ENCODE results near the gene HNRNPD. TPM values are rescaled to one million over a fixed set of nuclear protein-coding genes. Genes with fewer than 3 reads are reported as not detected.
"Not testable (repeated sequence)": the region's sequence is repeated elsewhere in the genome, so short reads cannot be mapped to it uniquely, and the experiment has no call there.

The HNRNPD gene
- total RNA-seq, 1 donor from 2014 or later = 353 TPM

DNA sequence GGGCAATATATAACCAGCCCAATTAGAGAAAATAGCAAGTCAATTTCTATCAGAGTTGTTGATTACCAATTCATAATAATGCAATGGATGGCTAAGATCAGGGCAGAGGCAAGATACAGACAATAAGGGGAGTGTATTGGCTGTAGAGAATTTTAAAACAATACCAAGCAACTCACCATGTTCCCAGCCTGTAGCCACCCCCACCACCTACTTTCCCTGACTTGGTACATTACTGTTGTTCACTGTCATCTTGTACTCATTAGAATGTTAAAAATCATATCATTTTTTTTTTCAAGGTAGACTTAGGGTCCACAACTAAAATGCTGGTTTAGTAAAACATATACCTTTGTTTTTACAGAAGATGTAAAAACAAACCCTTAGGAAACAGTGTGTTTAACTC is 27.7 kb downstream of the HNRNPD start:
- DNase-seq (ENCODE audit: low spot score) = no peak
- no peak overlapping the region for H3K4me3 Mint-ChIP-seq (ENCODE audit: unreplicated experiment)
- no peak for TF ChIP-seq CTCF (IDR thresholded peaks at IDR 0.05; ENCODE audit: unreplicated experiment)
- peaks cover 5% of the 10 kb centered on the region for H3K4me1 Mint-ChIP-seq (ENCODE audit: unreplicated experiment)
- no peaks in the 10 kb centered on the region for H3K27me3 Mint-ChIP-seq (ENCODE audit: unreplicated experiment)
- no peak overlapping the region for H3K27ac Mint-ChIP-seq (ENCODE audit: unreplicated experiment)
- H3K9me3 Mint-ChIP-seq (ENCODE audit: unreplicated experiment) = no peaks in the 10 kb centered on the region
- H3K36me3 Mint-ChIP-seq (ENCODE audit: low read depth, unreplicated experiment) = peaks cover 15% of the 10 kb centered on the region

- no peaks in the 10 kb centered on the region for H3K4me1 Mint-ChIP-seq (ENCODE audit: unreplicated experiment)
- no peak for TF ChIP-seq CTCF (IDR thresholded peaks at IDR 0.05; ENCODE audit: unreplicated experiment)
- no peaks in the 10 kb centered on the region for H3K9me3 Mint-ChIP-seq (ENCODE audit: unreplicated experiment)
- DNase-seq (ENCODE audit: low spot score) = no peak
- no peak overlapping the region for H3K4me3 Mint-ChIP-seq (ENCODE audit: unreplicated experiment)
- peaks cover 18% of the 10 kb centered on the region for H3K36me3 Mint-ChIP-seq (ENCODE audit: low read depth, unreplicated experiment)
- H3K27me3 Mint-ChIP-seq (ENCODE audit: unreplicated experiment) = no peaks in the 10 kb centered on the region
- no peak overlapping the region for H3K27ac Mint-ChIP-seq (ENCODE audit: unreplicated experiment)
These were observed 38.7 kb downstream of the HNRNPD start for GRCh38 chr4:82335043-82335442.

DNA sequence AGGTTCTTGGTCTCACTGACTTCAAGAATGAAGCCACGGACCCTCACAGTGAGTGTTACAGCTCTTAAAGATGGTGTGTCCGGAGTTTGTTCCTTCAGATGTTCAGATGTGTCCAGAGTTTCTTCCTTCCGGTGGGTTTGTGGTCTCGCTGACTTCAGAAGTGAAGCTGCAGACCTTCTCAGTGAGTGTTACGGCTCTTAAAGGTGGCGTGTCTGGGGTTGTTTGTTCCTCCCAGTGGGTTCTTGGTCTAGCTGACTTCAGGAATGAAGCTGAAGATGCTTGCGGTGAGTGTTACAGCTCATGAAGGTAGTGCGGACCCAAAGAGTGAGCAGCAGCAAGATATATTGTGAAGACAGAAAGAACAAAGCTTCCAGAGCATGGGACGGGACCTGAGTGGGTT is 40.1 kb downstream of the HNRNPD start:
- not testable (repeated sequence) for H3K27me3 Mint-ChIP-seq (ENCODE audit: unreplicated experiment); H3K27ac Mint-ChIP-seq (ENCODE audit: unreplicated experiment); H3K9me3 Mint-ChIP-seq (ENCODE audit: unreplicated experiment); H3K4me3 Mint-ChIP-seq (ENCODE audit: unreplicated experiment); DNase-seq (ENCODE audit: low spot score); H3K4me1 Mint-ChIP-seq (ENCODE audit: unreplicated experiment)
- H3K36me3 Mint-ChIP-seq (ENCODE audit: low read depth, unreplicated experiment) = peaks cover 18% of the 10 kb centered on the region

- no peaks in the 10 kb centered on the region for H3K4me1 Mint-ChIP-seq (ENCODE audit: unreplicated experiment)
- no peak overlapping the region for H3K27ac Mint-ChIP-seq (ENCODE audit: unreplicated experiment)
- no peak for DNase-seq (ENCODE audit: low spot score)
- TF ChIP-seq CTCF (IDR thresholded peaks at IDR 0.05; ENCODE audit: unreplicated experiment) = no peak
- H3K4me3 Mint-ChIP-seq (ENCODE audit: unreplicated experiment) = no peak overlapping the region
- no peaks in the 10 kb centered on the region for H3K27me3 Mint-ChIP-seq (ENCODE audit: unreplicated experiment)
- H3K36me3 Mint-ChIP-seq (ENCODE audit: low read depth, unreplicated experiment) = peaks cover 13% of the 10 kb centered on the region
- H3K9me3 Mint-ChIP-seq (ENCODE audit: unreplicated experiment) = no peaks in the 10 kb centered on the region
These were observed 42.0 kb downstream of the HNRNPD start for GRCh38 chr4:82331814-82332213.

DNA sequence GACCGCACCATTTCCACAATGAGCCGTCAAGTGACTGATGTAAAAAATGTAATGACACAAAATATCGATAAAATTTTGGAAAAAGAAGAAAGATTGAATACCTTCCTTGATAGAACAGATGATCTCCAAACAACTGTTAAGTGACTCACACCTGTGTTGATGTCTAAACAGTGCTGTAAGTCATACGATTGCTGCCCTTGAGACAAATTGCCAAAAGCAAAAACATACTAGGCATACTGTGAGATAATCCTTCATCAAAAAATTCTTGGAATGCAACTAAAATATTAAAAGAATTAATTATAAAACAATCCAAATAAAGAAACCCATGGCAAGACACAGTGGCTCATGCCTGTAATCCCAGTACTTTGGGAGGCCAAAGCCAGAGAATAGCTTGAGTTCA is 53.4 kb downstream of the HNRNPD start:
- Mint-ChIP-seq H3K9me3 (ENCODE audit: unreplicated experiment) (no peaks in the 10 kb centered on the region), H3K4me3 (ENCODE audit: unreplicated experiment) (no peak overlapping the region), H3K4me1 (ENCODE audit: unreplicated experiment) (no peaks in the 10 kb centered on the region), H3K27me3 (ENCODE audit: unreplicated experiment) (peaks cover 4% of the 10 kb centered on the region), H3K36me3 (ENCODE audit: low read depth, unreplicated experiment) (no peaks in the 10 kb centered on the region), H3K27ac (ENCODE audit: unreplicated experiment) (no peak overlapping the region)
- no peak for DNase-seq (ENCODE audit: low spot score)
- no peak for TF ChIP-seq CTCF (IDR thresholded peaks at IDR 0.05; ENCODE audit: unreplicated experiment)

DNA sequence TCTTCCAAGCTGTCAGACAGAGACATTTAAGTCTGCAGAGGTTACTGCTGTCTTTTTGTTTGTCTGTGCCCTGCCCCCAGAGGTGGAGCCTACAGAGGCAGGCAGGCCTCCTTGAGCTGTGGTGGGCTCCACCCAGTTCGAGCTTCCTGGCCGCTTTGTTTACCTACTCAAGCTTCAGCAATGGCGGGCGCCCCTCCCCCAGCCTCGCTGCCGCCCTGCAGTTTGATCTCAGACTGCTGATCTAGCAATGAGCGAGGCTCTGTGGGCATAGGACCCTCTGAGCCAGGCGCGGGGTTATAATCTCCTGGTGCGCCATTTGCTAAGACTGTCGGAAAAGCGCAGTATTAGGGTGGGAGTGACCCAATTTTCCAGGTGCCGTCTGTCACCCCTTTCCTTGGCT is 70.7 kb downstream of the HNRNPD start:
- not testable (repeated sequence) for H3K9me3 Mint-ChIP-seq (ENCODE audit: unreplicated experiment); H3K27ac Mint-ChIP-seq (ENCODE audit: unreplicated experiment); H3K4me3 Mint-ChIP-seq (ENCODE audit: unreplicated experiment); H3K36me3 Mint-ChIP-seq (ENCODE audit: low read depth, unreplicated experiment); H3K4me1 Mint-ChIP-seq (ENCODE audit: unreplicated experiment); H3K27me3 Mint-ChIP-seq (ENCODE audit: unreplicated experiment); DNase-seq (ENCODE audit: low spot score)

Other genes with a start within 250 kb of the HNRNPD start
- gene HNRNPDL, start 56.5 kb upstream of the HNRNPD start, total RNA-seq (ENCODE audit: unreplicated experiment) = 374 TPM
- gene ENOPH1, start 56.6 kb upstream of the HNRNPD start, total RNA-seq (ENCODE audit: unreplicated experiment) = 37.1 TPM
- gene TMEM150C, start 188.0 kb upstream of the HNRNPD start, total RNA-seq (ENCODE audit: unreplicated experiment) = 10.5 TPM

Measured in endothelial cell (in vitro differentiated cells).